Measurements from ENCODE around the gene ADGRA1.

ADGRA1 gene

GRCh38 chr10:133099571-133099970, 11.8 kb downstream of the ADGRA1 start:
- TF ChIP-seq CTCF (IDR thresholded peaks at IDR 0.05; ENCODE audit: insufficient read depth, low read depth, low read length, missing control alignments) = no peak
- no peak overlapping the region for H3K4me3 ChIP-seq (ENCODE audit: low read length)
- DNase-seq (ENCODE audit: low read depth) = no peak

GRCh38 chr10:133100186-133100585, 12.5 kb downstream of the ADGRA1 start:
- H3K4me3 ChIP-seq (ENCODE audit: low read length) = no peak overlapping the region
- TF ChIP-seq CTCF (IDR thresholded peaks at IDR 0.05; ENCODE audit: insufficient read depth, low read depth, low read length, missing control alignments) = no peak
- no peak for DNase-seq (ENCODE audit: low read depth)

- DNase-seq (ENCODE audit: low read depth) = no peak
- H3K4me3 ChIP-seq (ENCODE audit: low read length) = no peak overlapping the region
- TF ChIP-seq CTCF (IDR thresholded peaks at IDR 0.05; ENCODE audit: insufficient read depth, low read depth, low read length, missing control alignments) = no peak
Measured at GRCh38 chr10:133100706-133101415, 13.1 kb downstream of the ADGRA1 start.

- no peak for TF ChIP-seq CTCF (IDR thresholded peaks at IDR 0.05; ENCODE audit: insufficient read depth, low read depth, low read length, missing control alignments)
- DNase-seq (ENCODE audit: low read depth) = no peak
- no peak overlapping the region for H3K4me3 ChIP-seq (ENCODE audit: low read length)
Measured at GRCh38 chr10:133101416-133101810, 13.7 kb downstream of the ADGRA1 start.

GRCh38 chr10:133102415-133103095, 14.8 kb downstream of the ADGRA1 start:
- no peak overlapping the region for H3K4me3 ChIP-seq (ENCODE audit: low read length)
- no peak for TF ChIP-seq CTCF (IDR thresholded peaks at IDR 0.05; ENCODE audit: insufficient read depth, low read depth, low read length, missing control alignments)
- DNase-seq (ENCODE audit: low read depth) = no peak

GRCh38 chr10:133103311-133103910, 15.7 kb downstream of the ADGRA1 start:
- TF ChIP-seq CTCF (IDR thresholded peaks at IDR 0.05; ENCODE audit: insufficient read depth, low read depth, low read length, missing control alignments) = no peak
- H3K4me3 ChIP-seq (ENCODE audit: low read length) = no peak overlapping the region
- no peak for DNase-seq (ENCODE audit: low read depth)
